Renal pelvis (tissue), 4 donors: ENCODE results near the gene RPS8. TPM values are rescaled to one million over a fixed set of nuclear protein-coding genes. Genes with fewer than 3 reads are reported as not detected.
"Not testable (repeated sequence)": the region's sequence is repeated elsewhere in the genome, so short reads cannot be mapped to it uniquely, and the experiment has no call there.

Experiments
- DNase-seq: peaks from one replicate; pipeline ENCODE4 v3.0.0-alpha.2; 2013
- polyA plus RNA-seq, 3 donors: library from polyadenylated mRNA; unstranded; fragments of 120-200 nt; gene quantifications; one replicate each; pipeline ENCODE4 v1.2.1, GENCODE V29; 2013; ENCODE audit not compliant: insufficient read length in 3 of 3

Gene RPS8
- polyA plus RNA-seq, 3 donors = 1,996 to 2,548 (median 2,324) TPM

- DNase-seq = no peak
Measured at GRCh38 chr1:44759077-44759476, 16.3 kb upstream of the RPS8 start.

- DNase-seq = no peak
Measured at GRCh38 chr1:44760876-44761275, 14.5 kb upstream of the RPS8 start.

GRCh38 chr1:44766421-44766820, 8.9 kb upstream of the RPS8 start:
- not testable (repeated sequence) for DNase-seq

- DNase-seq = no peak
Measured at GRCh38 chr1:44775930-44776729, 790 bp downstream of the RPS8 start.

GRCh38 chr1:44776730-44777068, 1.4 kb downstream of the RPS8 start:
- no peak for DNase-seq

- no peak for DNase-seq
Measured at GRCh38 chr1:44777547-44777946, 2.2 kb downstream of the RPS8 start.

- DNase-seq = no peak
Measured at GRCh38 chr1:44777969-44778635, 2.8 kb downstream of the RPS8 start.

GRCh38 chr1:44778705-44779576, 3.6 kb downstream of the RPS8 start:
- DNase-seq = no peak

- no peak for DNase-seq
Measured at GRCh38 chr1:44780583-44781121, 5.3 kb downstream of the RPS8 start.

GRCh38 chr1:44783697-44784093, 8.4 kb downstream of the RPS8 start:
- DNase-seq = no peak

- DNase-seq = no peak
Measured at GRCh38 chr1:44784094-44785028, 9.0 kb downstream of the RPS8 start.

GRCh38 chr1:44785029-44785380, 9.7 kb downstream of the RPS8 start:
- DNase-seq = no peak

GRCh38 chr1:44785501-44786137, 10.3 kb downstream of the RPS8 start:
- no peak for DNase-seq

- DNase-seq = no peak
Measured at GRCh38 chr1:44786138-44786840, 10.9 kb downstream of the RPS8 start.

GRCh38 chr1:44786841-44787426, 11.6 kb downstream of the RPS8 start:
- DNase-seq = no peak

- no peak for DNase-seq
Measured at GRCh38 chr1:44787506-44787905, 12.2 kb downstream of the RPS8 start.

GRCh38 chr1:44788120-44788860, 12.9 kb downstream of the RPS8 start, which contains the start of gene BEST4:
TSS of gene BEST4 (minus strand) at chr1:44788170. CDS start at chr1:44787705, 465 bp downstream.
- DNase-seq = no peak

- no peak for DNase-seq
Measured at GRCh38 chr1:44790968-44791801, 15.8 kb downstream of the RPS8 start.
